ENCODE measurements around the gene SLC18A3.

DNA sequence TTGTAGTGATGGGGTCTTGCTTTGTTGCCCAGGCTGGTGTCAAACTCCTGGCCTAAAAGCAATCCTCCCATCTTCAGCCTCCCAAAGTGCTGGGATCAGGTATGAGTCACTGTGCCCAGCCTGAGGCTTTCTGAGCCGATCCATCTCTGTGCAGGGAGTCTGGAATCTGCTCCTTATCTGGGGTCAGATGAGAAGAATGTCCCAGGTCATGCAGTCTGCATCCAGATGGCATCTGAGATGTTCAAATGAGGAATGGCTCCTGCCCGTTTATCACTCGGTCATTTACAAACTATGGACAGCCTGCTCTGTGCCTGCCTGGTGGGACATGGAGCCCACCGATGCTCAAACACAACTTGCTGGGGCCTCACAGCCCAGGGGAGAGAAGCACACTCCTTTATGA, 11.1 kb upstream of the SLC18A3 start:
- TF ChIP-seq POLR2A (IDR thresholded peaks at IDR 0.05; ENCODE audit: low read length) (no peak), GATA1 (IDR thresholded peaks at IDR 0.05; ENCODE audit: low read depth, low read length) (no peak)
